ENCODE measurements around the gene C14orf93.

The C14orf93 gene

DNA sequence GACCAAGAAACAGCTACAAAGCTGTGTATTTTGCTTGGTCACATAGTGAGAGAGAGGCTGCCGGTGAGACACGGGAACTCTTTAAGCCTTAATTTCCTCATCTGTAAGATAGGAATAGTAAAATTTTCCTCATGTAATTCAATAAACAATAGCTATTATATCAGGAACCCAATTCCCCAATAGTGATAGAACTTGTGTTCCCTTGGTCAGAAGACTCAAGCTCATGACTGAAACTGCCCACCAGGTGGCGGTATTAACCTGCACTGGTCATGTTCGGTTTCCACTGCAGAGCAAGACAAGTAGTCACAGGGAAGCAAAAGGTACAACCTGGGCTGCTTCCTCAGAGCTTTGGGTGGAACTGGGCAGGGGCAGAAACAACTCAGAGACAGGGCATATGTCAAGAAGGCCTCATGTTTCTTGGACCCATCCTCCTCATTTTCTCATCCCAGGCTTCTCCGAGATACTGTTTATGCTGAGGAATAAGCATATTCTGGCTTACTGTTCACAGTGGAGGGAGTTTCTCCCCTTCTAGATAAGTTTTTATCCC is 23.4 kb downstream of the C14orf93 start:
- DNase-seq = peak; percentile 28

DNA sequence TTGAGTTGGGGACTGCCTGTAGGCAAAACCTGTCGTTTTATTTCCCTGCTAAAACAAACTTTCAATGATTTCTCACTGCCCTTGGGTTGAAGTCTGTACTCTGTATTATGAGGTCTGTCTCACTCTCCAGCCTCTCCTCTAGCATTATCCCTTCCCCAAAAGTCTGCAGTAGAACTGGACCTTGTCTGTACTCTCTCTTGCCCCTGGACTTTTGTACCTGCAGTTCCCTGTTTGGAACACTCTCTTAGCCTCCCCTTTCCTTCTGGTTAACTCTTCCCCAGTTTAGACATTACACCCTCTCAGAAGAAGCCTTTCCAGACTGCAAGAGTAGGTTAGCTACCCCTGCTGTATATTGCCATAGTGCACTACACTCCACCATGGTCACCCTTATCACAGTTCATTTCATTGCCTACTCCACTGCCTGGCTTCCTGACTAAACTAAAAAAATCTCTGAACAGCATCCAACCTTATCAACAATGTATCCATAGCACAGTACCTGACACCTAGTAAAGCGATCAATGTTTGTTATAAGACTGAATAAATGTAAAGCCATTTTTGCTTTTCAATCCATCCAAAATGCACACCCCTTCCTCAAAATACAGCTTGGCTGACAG is 23.9 kb downstream of the C14orf93 start:
- DNase-seq = no peak

- no peak for DNase-seq
These were observed 24.8 kb downstream of the C14orf93 start for GRCh38 chr14:22984959-22985658.

DNA sequence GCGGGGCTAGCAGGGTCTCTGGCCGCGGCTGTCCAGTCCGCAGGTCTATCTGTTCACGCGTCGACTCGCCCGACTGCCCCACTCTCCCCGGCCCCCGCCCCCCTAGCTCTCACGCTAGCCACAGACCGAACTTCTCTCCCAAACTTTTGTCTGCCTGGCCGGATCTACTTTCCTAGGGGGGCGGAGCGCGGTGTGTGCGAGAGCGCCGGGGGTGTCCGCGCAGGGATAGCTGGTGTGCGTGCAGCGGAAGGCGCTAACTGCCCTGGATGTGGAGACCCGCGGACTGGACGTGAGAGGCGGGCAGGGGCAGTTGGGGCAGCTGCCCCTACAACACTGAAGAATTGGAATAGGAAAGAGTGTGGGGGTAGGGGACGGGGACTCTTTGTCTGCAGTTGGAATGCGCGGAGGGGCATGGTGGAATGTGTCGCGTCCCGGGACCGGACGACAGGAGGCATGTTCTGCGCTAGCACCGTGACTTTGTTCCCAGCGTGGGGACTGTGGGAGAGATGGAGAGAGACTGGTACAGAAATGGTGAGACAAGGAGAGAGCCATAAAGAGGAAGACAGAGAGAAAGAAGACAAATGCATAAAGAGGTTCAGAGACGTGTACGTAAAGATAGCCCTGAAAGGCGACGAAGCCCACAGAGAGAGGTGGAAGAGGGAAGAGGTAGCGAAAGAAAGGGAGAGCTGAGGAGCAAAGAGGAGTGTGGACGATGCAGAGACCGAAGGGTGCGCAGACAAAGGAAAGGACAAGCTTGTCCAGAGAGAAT is 27.3 kb downstream of the C14orf93 start, which contains the start of gene AJUBA:
Gene AJUBA, minus strand, starts transcription at position 75 of the 769 bp plus-strand sequence. CDS start 285 bp downstream, outside the sequence.
- peak; percentile 52 for DNase-seq

GRCh38 chr14:22981876-22982476 is 28.0 kb downstream of the C14orf93 start:
- DNase-seq = no peak

- no peak for DNase-seq
These were observed 28.7 kb downstream of the C14orf93 start for GRCh38 chr14:22981090-22981875.

DNA sequence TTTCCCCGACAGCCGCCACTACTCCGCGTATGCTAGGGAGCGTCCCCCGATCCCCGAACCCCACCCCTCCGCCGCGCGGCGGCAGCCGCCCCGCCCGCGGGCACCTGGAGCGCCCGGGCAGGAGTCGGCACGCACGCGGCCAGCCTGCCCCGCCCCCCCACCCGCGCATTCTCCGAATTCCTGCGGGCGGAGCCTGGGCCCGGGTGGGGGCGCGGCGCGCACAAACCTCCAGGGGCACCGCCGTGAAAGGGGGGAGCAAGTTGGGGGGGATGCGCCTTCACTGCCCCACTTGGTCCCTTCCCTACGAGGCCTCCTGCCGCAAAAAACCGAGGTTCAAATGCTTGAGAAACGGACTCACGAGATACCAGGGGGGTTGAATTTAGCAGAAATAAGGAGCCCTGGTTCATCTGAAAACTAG is 29.3 kb downstream of the C14orf93 start:
- DNase-seq = no peak

DNA sequence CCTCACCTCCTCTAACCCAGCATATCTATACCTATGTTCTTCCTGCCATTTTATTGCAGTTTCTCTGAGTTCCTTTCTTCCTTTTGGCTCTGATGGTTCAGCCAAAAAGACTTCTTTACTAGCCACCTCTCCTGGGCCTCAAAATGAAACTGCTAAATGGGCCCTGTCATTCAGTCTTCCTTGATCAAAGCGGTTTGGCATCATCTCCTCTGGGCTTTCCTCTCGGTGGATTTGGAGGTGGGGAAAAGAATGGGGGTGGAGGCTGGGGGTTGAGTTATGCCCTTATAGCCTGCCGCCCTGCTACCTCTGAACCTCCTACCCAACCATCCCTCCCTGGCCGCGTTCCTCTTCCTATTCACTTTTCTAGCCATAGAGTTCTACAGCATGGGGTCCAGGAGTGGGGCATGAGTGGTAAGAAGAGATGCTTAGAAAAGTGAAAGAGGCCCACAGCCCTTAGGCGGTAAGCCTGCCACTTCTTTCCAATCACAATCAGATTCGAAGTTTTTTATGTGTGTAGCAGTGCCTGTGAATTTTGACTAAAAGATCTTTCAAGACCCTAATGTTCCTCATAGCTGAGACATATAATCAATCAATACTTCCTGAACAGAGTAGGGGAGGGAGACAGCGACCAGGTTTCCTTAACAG is 30.1 kb downstream of the C14orf93 start:
- DNase-seq = no peak

DNA sequence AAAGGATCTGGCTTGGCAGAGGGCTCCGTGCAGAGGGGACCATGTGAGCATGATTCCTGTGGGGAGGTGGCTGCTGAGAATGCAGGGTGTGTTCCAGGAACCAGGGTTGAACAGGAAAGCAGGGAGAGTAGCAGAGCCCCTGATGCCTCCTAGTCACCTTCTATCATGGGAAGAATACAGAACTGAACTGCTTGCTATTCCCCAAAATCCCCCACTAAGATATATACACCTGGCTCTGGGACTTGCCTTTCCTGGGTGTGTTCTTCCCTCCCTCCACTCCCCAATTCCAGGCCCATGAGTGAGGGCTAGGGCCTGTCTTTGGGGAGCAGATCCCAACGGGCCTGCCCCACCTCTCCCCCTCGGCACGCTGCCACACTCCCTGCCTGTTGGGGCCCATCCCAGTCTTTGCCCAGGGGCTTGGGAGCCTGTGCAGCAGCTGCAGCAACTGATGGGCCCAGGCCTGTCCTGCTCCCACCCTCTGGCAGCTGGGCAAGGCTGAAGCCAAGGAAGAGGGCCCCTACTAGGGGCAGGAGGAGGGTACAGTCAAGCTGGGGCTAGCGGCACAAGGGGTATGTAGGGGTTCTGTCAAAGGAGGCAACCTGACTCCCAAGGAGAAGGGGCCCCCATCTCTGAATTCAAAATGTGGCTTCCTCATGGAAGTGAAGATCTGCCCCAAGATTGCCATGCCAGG is 30.8 kb downstream of the C14orf93 start:
- DNase-seq = no peak

DNA sequence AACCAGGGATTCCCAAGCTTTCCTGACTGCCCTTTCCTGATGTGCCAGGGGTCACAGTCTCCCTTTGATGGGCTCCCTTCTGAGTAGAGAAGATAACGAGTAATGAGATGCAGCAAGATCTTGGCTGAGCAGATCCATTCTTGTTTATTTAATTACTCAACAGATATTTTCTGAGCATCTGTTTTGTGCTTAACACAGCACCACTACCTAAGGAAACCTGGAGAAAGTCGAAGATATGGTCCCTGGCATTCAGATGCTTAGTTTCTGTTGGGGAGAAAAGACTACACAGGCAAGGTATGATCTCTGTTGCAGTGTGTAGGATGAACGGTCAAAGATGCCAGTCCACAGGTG is 31.5 kb downstream of the C14orf93 start:
- DNase-seq = no peak

DNA sequence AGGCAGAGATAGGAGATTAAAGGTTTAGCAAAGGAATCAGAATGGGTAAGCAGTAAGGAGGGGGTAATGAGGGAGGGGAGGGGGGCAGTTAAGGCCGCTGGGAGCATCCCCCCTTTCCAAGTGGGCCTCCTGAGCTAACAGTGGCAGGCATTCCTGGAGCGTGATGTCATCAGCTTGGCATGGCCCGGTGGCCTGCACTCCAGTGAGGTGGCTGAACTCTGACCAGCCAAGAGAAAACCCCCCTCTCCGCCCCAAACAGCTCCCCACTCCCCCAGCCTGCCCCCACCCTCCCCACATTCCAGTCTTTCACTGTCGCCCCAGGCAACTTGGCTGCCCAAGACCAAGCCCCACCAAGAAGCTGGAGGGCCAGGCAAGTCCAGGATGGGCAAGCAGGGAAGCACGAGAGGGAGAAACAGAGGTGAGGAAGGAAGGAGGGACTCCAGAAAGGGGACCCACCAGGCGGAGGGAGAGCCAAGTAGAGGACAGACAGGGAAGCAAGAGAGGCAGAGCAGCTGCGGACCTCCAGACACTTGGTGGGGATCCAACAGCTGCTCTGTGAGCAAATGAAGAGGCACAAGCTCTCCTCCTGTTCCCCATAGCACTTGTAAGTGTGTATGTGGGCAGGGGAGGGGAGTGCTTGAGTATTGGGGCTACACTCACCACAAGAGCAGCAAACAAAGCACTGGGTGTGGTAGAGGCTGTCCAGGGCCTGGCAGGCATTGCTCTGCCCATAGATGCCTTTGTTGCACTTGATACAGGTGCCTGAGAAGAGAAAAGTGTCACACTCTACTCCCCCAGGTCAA is 32.1 kb downstream of the C14orf93 start:
- no peak for DNase-seq

DNA sequence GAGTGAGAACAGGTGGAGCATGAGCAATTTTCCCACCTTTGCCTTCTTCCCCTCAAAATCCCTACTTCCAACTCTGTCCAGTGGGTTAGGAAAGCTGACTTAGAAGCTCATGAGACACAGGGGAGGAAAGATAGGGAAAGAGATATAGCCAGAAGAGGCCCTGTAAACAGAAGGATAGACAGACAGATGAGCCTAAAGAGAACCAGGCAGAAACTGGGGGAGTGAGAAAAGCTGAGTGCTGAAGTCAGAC is 32.6 kb downstream of the C14orf93 start:
- no peak for DNase-seq

DNA sequence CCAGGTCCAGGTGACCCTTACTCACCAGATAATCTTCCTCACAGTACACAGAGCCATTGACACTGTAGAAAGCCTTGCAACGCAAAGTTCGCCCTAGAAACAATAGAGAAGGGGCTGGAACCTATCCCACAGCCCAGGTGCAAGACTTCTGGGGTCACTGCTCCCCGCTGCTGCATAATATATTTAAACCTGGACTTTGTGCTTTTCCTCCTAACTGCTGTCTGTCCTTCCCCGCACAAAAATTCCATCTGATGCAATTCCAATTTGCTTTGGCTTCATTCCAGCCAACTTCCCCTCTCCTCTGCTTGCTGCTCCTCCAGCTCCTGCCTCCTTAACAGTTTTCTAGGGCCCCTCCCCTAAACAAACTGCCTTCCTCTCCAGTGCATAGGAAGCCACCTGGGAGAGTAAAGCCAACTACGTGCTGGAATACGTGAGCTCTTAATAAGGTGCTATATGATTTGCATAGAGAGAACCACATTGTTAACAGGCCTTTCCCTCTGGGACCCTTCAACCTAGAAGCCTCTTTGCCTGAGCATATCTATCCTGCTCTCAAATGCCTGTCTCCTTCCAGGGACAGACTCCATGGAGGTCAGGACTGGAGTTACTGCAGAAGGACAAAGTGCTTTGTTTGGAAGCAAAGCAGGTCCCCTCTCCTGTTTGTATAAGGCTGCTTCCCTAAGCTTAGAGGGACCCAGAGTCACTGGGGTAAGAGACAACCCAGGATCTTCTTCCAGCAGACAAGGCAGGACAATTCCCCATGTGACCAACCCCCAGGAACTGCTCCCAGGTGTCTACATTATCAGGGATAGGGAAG is 33.1 kb downstream of the C14orf93 start:
- DNase-seq = peak; percentile 14

DNA sequence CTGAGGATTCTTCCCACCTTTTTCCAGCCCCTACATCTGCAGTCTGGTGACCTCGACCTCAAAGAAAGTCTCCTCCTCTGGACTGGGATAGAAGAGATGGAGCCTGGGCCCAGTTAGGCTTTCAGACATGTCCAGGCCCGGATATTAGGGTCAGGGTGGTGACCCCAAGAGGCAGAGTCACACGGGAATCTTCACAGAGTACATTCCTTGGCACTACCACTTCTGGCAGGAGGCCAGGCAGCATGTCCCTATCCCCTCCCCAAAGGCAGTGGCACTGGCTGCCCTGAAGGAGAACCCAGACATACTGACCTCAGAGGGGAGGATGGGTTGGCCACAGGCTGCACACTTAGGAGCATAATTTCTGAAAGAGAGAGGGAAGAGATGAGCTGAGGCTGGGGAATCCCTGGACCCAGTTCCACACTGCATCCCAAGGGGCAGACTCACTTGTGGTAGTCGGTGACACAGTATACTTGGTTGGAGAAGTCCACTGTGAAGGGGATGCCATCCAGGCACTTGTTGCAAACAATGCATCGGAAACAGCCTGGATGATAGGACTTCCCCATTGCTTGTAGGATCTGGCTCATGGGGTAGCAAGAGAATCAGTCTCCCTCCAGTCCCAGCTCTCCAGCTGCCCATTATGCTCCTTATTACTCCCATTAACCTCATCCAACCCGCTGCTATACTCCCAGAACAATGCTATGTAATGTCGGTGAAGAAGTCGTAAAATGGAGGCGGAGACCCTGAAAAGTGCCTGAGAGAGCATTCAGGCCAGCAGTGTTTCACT is 35.2 kb downstream of the C14orf93 start:
- DNase-seq = no peak

DNA sequence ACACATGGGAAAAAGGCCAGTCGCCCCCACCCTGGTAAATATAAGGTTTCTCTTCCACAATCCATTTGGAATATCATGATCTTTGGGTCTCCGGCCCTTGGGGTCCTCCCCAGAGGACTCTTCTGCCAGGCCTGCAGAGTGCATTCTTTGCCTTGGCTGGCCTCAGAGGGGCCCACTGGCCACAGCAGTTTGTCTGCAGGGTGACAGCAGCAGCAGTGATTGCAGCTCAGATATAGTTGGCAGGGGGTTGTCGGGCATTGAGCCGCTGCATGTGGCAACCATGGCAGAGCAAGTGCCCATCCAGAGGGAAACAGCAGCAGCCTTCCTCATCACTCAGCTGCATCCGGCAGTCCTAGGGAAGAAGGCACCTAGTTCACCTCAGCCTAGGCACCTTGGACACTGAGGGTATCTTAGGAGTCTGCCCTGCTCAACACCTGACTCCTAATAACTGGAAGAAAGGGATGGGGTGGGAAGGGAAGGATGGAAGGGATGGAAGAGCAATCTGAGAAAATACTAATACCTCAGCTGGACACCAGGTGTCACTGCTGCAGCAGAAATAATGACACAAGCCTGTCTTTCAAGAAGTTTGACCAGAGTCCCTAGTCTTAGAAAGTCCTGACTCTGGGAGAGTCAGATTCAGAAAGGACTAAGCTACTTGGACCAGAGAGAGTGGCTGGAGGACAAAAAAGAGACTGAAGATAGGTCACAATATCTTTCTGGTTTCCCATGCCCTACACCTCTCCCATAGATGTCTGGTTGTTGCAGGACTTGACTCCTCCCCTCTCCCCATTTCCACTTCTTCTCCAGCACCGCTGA is 36.5 kb downstream of the C14orf93 start:
- DNase-seq = peak; percentile 7

DNA sequence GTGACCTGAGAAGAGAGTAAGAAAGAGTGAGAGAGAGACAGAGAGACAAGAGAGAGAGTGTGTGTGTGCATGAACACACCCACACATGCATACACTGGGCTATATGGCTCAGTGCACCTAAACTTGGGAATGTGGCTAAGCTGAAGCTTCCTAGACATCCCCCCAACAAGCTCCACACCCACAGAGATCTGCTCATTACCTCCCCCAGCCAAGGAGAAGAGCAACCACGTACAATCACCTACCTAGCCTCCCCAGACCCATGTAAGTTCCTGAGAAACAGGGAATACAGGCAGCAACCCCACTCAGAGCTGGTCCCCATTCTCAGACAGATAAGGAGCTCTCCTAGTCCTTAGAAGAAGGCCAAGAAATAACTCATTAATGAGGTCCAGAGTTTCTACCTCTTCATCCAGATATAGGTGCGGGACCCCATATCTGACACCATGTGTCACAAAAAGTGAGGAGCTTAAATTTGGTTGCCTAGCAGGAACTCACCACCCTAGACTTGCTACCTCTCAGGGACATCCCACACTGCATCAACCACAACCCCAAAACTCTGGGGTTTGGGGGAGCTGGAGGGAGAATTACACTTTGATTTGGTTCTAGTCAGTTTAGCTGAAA is 37.5 kb downstream of the C14orf93 start:
- DNase-seq = no peak

- DNase-seq = no peak
These were observed 38.8 kb downstream of the C14orf93 start for GRCh38 chr14:22971152-22971551.

Measured in GF-D8 (cell line).